NCI-H2171 (cell line): Measurements from ENCODE around the gene PEX16.

Experiments
- DNase-seq: peaks from one replicate; lab custom pipeline; 2025; lab: John Stamatoyannopoulos, UW

The PEX16 gene

GRCh38 chr11:45917623-45918330 is at the start of gene PEX16:
Gene PEX16 (minus strand): TSS chr11:45917877. CDS start chr11:45917811, 66 bp downstream.
- DNase-seq: peak; percentile 94

DNA sequence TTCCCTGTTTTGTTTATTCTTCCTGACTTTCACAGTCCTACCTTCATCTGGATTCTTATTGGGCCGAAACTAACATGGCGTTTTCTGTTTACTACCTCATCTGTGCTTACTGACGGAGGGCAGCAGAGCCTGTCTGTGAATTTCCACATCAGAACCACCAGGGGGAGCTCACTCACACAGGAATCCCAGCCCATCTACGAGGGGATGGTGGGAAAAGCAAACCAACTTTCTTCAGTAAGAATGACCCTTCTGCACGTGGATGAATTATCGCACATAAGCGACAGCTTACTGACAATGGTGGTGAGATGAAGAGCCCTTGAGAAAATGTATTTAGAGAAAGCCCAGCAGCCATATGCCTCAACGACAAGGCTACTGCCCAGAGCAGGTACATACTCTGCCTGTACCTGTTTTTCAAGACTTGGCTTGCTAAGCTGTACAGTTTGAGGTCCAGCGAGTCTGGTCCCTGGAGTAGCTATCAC is 47.3 kb upstream of the PEX16 start:
- peak; percentile 61 for DNase-seq

DNA sequence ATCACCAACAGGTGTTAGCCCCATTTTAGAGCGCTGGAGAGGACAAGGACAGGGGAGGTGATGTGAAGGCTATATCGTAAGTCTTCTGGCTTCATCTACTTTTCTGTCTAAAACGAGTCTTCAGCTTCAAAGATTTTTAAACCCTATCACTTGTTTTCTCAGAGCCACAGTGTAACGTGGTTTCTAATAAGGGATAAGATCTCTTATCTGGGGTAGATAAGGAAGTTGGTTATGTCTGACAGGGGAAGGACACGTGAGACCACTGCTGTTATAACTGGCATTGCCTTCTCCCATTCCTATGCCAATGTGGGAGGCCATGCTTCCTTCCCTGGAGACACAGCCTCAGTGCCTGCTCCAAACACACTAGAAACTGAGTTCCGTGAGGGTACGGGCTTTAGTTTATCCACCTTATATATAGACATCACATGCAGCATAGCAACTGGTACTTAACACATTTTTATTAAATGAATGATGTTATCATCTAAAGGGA is 44.1 kb upstream of the PEX16 start:
- DNase-seq: no peak

DNA sequence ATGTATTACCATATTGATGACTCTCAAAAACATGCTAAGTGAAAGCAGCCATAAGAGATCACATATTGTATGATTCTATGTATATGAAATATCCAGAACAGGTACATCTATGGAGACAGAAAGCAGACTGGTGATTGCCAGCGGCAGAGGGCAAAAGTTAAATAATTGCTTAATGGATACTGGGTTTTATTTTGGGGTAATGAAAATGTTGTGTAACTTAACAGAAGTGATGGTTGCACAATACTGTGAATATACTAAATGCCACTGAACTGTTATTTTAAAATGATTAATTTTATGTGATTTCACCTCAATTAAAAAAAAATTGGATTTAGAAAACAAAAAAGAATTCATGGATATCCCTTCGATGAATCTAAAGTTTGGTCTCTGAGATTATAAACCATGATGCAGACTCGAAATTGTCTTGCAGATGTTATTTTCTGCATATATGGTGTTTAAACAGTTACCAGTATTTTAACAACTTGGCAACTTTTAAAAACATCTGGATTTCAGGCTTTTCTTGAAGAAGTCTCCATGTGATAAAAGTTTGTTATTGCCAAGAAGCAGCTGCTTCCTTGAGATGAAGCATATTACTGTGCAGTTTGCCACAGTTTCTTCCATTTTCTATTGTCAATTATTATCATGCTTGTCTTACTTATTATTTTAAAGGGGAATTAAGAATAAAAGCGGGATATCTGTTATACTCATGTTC is 42.9 kb upstream of the PEX16 start:
- DNase-seq: no peak

DNA sequence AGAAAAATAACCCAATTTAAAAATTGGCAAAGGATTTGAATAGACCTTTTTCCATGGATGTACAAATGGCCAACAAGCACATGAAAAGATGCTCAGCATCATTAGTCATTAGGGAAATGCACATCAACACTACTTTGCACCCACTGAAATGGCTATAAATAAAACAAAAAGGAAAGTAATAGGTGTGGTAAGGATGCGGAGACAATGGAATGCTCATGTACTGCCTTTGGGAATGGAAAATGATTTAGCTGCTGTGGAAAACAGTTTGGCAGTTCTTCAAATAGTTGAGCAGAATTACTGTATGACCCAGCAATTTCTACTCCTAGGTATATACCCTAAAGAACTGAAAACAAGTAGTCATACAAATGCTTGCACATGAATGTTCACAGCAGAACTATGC is 42.2 kb upstream of the PEX16 start:
- DNase-seq: no peak

DNA sequence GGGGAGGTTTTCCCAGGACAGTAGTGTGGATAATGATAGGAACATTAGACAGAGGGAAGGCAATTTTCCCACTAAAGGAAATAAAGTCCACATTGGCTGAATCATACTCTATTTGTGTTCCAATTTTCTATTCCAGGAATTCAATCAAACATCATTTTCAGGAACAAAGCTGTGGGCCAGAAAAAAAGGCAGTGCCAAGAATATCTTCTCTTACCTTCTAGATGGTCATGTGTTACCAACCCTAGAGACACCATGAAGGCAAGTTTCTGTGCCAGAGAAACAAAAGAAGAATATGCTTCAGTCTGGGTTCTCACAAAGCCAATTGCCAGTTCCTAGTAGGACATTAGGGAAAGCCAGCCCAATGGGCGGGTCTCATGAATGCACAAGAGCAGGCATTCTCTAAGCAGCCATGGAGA is 32.3 kb upstream of the PEX16 start:
- DNase-seq: no peak

DNA sequence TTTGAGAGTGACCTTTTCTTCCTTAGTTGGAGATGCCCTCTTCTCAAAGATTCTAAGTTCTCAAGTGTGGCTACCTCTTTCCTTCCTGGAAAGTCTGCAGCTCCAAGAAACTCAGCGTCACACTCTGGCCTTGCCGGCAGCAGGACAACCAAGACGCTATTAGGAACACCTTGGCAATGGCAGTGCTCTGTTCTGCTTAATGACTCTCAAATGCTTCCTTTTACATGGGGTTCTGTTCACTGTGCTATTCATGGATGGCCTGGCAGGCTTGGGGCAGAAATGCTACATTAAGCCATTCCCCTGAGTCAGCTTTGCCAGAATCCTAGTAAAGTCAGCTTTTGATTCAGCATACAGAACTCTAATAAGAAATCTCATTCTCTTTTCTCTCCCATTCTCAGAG is 30.7 kb upstream of the PEX16 start:
- no peak for DNase-seq

DNA sequence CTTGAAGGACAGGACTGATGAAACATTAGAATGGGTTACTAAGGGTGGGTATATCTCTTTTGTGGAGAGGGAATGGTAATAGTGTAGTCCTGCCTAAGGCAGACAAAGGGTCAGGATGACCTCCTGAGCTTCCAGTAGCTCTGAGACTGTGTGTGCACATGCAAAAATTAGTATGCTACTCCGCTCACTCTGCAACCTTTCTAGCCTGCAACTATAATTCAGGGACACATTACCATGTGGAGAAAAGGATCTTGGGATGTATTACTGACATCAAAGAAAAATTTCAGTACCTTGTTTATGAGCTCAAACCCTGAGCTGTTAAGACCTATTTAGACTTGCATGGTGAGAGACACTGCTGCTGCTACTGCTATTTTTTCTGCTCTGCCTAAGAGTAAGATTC is 30.2 kb upstream of the PEX16 start:
- no peak for DNase-seq

- no peak for DNase-seq
These were observed 27.8 kb upstream of the PEX16 start for GRCh38 chr11:45945397-45945999.

GRCh38 chr11:45942381-45942780 is 24.7 kb upstream of the PEX16 start:
- no peak for DNase-seq

- DNase-seq: no peak
These were observed 23.6 kb upstream of the PEX16 start for GRCh38 chr11:45941285-45941684.

DNA sequence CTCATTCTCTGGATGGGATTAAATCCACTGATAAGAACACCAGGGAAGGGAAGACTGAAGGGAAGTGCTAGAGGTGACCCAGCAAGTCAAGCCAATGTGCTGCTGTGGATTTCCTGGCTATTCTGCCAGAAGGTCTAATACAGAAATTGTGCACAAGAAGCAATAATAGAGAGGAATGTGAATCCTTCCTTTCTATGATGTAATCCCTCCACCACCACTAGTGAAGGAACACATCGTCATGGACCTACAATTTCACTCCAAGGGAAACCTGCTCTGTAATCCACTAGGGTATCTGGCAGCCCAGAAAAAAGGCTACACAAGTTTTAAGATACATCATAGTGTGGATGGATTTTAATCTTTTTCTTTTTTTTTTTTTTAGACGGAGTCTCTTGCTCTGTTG is 22.2 kb upstream of the PEX16 start:
- DNase-seq: no peak

DNA sequence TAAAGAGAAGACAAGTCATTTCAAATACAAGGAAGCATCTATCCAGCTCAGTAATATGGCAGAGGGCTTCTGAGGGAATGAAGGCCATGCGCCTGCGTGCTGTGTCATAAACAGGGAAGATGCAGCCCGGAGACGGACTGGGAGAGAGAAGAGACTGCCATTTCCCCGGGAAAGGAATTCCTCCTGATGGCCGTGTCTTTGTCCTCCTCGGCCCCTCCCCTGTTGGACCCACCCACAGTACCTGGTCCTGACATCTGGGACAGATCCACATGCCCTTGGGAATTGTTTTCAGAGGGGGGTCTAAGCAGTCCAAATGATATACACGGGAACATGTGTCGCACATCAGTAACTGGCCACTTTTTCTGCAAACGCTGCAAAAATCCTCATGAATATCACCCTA is 20.2 kb upstream of the PEX16 start:
- DNase-seq: no peak

GRCh38 chr11:45936511-45937054 is 18.9 kb upstream of the PEX16 start:
- no peak for DNase-seq

DNA sequence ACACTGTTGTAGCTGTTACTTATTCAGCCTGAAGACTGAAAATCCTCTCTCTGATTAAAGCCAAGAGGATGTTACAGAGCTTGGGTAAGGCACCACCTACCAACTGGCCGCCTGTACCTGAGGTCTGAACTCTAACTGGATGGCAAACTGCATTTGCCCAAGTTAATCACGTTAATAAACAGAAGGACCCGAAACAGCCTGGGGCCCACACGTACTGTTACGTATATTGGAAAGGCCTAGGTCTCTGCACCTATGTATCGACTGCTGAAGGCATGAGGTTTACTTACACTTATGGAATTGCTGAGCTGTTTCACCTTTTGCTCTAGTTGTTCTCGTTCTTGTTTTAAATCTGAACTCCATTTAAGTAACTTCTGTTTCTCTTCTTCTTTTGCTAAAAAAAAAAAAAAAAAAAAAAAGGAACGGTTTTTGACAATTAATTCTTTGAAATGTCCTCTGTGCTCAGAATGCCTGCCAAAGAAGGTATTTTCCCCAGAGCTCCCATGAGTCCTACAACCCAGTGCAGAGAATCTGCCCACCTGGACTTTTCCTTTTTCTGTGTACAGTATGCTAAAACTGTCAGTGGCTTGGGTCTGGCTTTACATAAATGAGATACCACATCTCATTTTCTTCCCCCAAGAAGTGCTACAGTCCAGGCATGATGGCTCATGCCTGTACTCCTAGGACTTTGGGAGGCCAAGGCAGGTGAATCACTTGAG is 17.8 kb upstream of the PEX16 start:
- DNase-seq: no peak

- DNase-seq: peak; percentile 18
These were observed 17.1 kb upstream of the PEX16 start for GRCh38 chr11:45934580-45935318.

DNA sequence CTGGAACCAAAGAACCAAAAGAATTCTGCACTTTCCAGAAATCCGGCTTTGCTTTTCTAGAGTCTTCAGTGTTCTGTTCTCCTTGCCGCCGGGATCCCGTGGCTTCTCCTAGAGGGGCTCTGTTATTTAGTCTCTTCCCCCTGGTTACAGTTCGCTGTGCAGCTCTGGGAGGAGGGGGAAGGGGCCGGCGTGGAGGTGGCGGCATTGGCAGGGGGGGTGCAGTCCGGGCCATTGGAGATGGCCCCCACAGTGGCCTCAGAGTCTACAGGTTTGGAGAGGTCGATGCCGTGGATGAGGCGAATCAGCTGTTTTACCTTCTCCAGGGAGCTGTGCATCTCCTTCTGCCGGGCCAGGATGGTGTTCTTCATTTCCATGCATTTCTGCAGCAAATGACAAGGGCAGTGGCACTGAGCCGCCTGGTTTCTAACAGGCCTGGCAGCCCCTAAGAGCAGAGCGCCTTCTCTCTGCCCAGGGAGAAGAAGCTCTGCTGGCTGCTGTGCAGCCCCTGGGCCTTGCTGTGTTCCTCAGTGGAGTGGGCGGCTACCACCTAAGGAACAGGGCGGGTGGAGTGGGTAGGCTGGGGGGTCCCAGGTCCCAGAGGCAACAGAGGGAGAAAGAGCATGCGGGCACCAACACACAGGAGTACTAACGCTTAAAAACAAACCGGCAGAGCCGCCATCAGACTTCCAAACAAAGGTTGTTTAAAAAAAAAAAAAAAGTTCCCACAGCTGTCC is 16.3 kb upstream of the PEX16 start:
- DNase-seq: no peak

DNA sequence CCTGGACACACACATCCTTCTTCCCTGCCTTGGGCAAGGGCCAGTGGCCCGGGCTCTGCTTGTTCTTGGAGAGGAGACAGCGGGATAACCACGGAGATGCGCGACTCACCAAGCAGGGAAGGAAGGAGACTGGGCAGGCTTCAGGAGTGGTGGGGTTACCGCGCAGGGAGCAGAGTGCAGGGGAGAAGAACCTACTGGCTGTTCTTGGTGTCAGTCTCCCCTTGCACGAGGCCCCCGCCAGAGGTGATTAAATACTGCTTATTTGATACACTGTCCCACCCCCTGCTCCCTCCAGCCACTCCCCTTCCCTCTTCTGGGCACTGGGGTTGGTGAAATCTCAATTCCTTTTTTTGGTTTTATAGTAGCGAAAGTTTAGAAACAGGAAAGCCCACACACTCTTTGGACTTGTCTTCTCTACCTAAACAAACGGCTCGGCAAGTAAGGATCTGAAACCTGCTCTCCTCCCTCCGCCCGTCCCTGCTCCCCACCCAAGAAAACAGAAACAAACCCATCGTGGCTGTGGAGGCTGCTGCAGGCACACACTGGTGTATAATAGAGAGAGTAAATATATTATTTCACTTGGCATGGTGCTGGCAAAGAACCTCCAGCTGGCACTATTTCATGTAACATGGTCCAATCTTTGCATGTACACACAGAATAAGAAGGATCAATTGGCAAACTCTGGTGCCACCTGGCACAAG is 15.6 kb upstream of the PEX16 start:
- no peak for DNase-seq

DNA sequence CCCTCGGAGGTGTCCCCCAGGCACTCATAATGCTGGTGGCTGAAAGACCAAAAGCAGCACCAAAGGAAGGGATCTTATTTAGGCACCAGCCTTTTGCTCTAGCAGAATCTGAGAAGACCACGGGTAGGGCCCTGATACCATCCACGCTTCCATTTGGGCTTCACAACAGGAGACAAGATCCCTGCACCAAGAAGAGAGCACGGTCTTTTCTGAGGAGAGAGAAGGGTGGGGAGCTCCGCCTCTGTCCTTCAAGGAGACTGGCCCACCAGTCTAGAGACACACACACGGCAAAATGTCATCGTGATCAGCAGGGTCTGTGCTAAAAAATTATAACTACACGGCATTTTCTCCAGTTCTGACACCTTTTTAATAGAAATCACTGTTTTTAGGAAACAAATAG is 14.5 kb upstream of the PEX16 start:
- no peak for DNase-seq

- no peak for DNase-seq
These were observed 14.1 kb upstream of the PEX16 start for GRCh38 chr11:45931739-45932138.
